MCF 10A (cell line): ENCODE data around the gene PIGBOS1. TPM values are rescaled to one million over a fixed set of nuclear protein-coding genes. Genes with fewer than 3 reads are reported as not detected.
"Not testable (repeated sequence)": the region's sequence is repeated elsewhere in the genome, so short reads cannot be mapped to it uniquely, and the experiment has no call there.

ENCODE experiments used
- BruUV-seq: library from RNA; stranded (reverse); fragments of 400-500 nt; replicated peaks from 2 replicates; lab custom pipeline; 2021; lab: Mats Ljungman, UMichigan
- CTCF ChIA-PET: fragments of 300-600 bp; sonication (Branson Sonifier 250); formaldehyde crosslinking; extraction: SDS; loops from one replicate; lab custom pipeline; 2021; ENCODE audit warnings: antibody characterized with exemption, inconsistent platforms; lab: Yijun Ruan, JAX
- POLR2A ChIA-PET: fragments of 300-600, 350-650 bp; sonication (Branson Sonifier 250); formaldehyde crosslinking; extraction: SDS; loops from one replicate; lab custom pipeline; 2020; ENCODE audit warnings: antibody characterized with exemption, inconsistent platforms; lab: Yijun Ruan, JAX
- DNase-seq: peaks from one replicate; pipeline ENCODE4 v3.0.0-alpha.2; 2018; ENCODE audit not compliant: unreplicated experiment
- H3K27ac Mint-ChIP-seq: one replicate; pipeline ENCODE4 v1.8.0; 2022; ENCODE audit warnings: mild to moderate bottlenecking, low read depth, mixed read lengths; ENCODE audit not compliant: unreplicated experiment
- H3K27me3 Mint-ChIP-seq: one replicate; pipeline ENCODE4 v1.8.0; 2022; ENCODE audit warnings: mixed read lengths; ENCODE audit not compliant: insufficient read depth, unreplicated experiment
- H3K36me3 Mint-ChIP-seq: one replicate; pipeline ENCODE4 v1.8.0; 2022; ENCODE audit warnings: mild to moderate bottlenecking, moderate library complexity, mixed read lengths; ENCODE audit not compliant: insufficient read depth, unreplicated experiment
- H3K4me1 Mint-ChIP-seq: one replicate; pipeline ENCODE4 v1.8.0; 2022; ENCODE audit warnings: mixed read lengths; ENCODE audit not compliant: insufficient read depth, unreplicated experiment
- H3K4me3 Mint-ChIP-seq: one replicate; pipeline ENCODE4 v1.8.0; 2022; ENCODE audit warnings: mild to moderate bottlenecking, moderate library complexity, mixed read lengths; ENCODE audit not compliant: unreplicated experiment
- H3K9me3 Mint-ChIP-seq: one replicate; pipeline ENCODE4 v1.8.0; 2022; ENCODE audit warnings: mixed read lengths; ENCODE audit not compliant: unreplicated experiment
- intact Hi-C: fragments of 100-400 bp; cut with micrococcal nuclease; formaldehyde crosslinking; loops from 2 replicates; pipeline ENCODE4 v1.14.1; 2022
- total RNA-seq: library from RNA; stranded (reverse); gene quantifications from 2 replicates; pipeline ENCODE4 v1.2.3, GENCODE V29; 2022
- TF ChIP-seq, protein P1 (sequence below): fragments of 200-600 bp; IDR thresholded peaks from one replicate; pipeline ENCODE4 v1.8.0; 2022; ENCODE audit warnings: antibody characterized with exemption, mild to moderate bottlenecking; ENCODE audit not compliant: unreplicated experiment

PIGBOS1 gene
- total RNA-seq, 1 experiment from 2014 or later, result 13.9 TPM

DNA sequence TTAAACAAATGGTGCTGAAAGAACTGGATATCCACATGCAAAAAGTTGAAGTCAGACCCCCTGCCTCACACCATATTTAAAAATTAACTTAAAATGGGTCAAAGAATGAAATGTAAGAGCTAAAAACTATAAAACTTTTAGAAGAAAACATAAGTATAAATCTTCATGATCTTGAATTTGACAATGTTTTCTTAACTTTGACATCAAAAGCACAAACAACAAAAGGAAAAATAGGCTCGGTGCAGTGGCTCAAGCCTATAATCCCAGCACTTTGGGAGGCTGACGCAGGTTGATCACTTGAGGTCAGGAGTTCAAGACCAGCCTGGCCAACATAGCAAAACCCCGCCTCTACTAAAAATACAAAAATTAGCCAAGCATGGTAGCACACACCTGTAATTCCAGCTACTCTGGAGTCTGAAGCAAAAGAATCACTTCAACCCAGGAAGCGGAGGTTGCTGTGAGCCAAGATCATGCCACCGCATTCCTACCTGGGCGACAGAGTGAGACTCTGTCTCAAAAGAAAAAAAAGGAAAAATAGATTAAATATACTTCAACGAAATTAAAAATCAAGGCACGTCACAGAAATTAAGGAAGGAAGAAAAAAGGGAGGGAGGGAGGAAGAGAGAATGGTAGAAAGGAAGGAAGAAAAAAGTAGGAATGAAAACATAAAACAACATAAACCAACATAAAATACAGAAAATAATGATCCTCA lies 30.8 kb downstream of the PIGBOS1 start:
- Mint-ChIP-seq H3K27ac (peak overlapping the region; percentile 92), H3K36me3 (no peaks in the 10 kb centered on the region), H3K4me3 (peak overlapping the region; percentile 89), H3K9me3 (no peaks in the 10 kb centered on the region), H3K27me3 (no peaks in the 10 kb centered on the region), H3K4me1 (peaks cover 15% of the 10 kb centered on the region)
- TF ChIP-seq, protein P1, sequence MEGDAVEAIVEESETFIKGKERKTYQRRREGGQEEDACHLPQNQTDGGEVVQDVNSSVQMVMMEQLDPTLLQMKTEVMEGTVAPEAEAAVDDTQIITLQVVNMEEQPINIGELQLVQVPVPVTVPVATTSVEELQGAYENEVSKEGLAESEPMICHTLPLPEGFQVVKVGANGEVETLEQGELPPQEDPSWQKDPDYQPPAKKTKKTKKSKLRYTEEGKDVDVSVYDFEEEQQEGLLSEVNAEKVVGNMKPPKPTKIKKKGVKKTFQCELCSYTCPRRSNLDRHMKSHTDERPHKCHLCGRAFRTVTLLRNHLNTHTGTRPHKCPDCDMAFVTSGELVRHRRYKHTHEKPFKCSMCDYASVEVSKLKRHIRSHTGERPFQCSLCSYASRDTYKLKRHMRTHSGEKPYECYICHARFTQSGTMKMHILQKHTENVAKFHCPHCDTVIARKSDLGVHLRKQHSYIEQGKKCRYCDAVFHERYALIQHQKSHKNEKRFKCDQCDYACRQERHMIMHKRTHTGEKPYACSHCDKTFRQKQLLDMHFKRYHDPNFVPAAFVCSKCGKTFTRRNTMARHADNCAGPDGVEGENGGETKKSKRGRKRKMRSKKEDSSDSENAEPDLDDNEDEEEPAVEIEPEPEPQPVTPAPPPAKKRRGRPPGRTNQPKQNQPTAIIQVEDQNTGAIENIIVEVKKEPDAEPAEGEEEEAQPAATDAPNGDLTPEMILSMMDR, result no peak
- DNase-seq, result no peak
- ChIA-PET CTCF (interaction anchor here (1.0 to 1.5 kb wide), 6 partner anchors 10 to 72 kb away, joined by 3 to 8 read pairs (median 4); no protein-coding TSS in a partner anchor), POLR2A (interaction anchor here (0.7 to 2.6 kb wide), 8 partner anchors 19 to 342 kb away, joined by 3 to 18 read pairs (median 4); partner anchors contain the start of genes CCPG1, PIERCE2, PIGB and PIGBOS1)
- intact Hi-C loops, result no loop called here
- no TSS peak for BruUV-seq

DNA sequence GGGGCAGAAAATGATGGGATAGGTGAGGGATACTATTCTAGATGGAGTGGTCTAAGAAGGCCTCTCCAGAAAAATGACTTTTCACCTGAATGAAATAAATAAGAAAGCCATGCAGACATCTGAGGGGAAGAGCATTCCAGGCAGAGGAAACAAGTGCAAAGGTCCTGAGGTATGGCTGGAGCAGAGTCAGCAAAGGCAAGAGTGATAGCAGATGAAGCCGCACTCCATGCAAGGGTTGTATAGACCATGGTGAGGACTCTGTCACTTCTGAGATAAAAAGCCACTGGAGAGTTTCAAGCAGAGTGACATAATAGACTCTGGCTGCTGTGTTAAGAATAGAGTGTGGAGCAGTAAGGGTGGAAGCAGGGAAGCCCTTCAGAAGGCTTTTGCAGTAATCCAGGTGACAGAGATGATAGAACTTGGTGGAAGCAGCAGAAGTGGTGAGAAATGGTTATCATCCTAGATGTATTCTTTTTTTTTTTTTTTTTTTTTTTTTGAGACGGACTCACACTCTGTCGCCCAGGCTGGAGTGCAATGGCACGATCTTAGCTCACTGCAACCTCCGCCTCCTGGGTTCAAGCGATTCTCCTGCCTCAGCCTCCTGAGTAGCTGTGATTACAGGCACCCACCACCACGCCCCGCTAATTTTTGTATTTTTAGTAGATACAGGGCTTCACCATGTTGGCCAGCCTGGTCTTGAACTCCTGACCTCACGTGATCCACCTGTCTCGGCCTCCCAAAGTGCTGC lies 32.3 kb downstream of the PIGBOS1 start:
- DNase-seq, H3K36me3 Mint-ChIP-seq, intact Hi-C loops, H3K27me3 Mint-ChIP-seq, H3K9me3 Mint-ChIP-seq, BruUV-seq, H3K4me3 Mint-ChIP-seq: not testable (repeated sequence)
- peaks cover 27% of the 10 kb centered on the region for H3K4me1 Mint-ChIP-seq
- ChIA-PET CTCF (interaction anchor here (0.7 kb wide), 2 partner anchors 517 to 1476 kb away, joined by 3 read pairs; no protein-coding TSS in a partner anchor), POLR2A (interaction anchor here (2.3 kb wide), 1 partner anchor 33 kb away, joined by 7 read pairs; the partner anchor contains the start of genes PIGB and PIGBOS1)
- H3K27ac Mint-ChIP-seq, result peak overlapping the region; percentile 83

GRCh38 chr15:55284426-55284825 lies 34.5 kb downstream of the PIGBOS1 start:
- no TSS peak for BruUV-seq
- no peaks in the 10 kb centered on the region for H3K9me3 Mint-ChIP-seq

GRCh38 chr15:55283379-55284147 lies 35.4 kb downstream of the PIGBOS1 start:
- intact Hi-C loops, result no loop called here
- no peak overlapping the region for H3K4me3 Mint-ChIP-seq
- POLR2A ChIA-PET, result interaction anchor here (0.6 to 1.4 kb wide), 3 partner anchors 23 to 31 kb away, joined by 3 to 6 read pairs (median 3); no protein-coding TSS in a partner anchor
- no peak for DNase-seq
- no TSS peak for BruUV-seq
- TF ChIP-seq, protein P1, result no peak
- peaks cover 4% of the 10 kb centered on the region for H3K36me3 Mint-ChIP-seq
- H3K27ac Mint-ChIP-seq, result no peak overlapping the region
- no peaks in the 10 kb centered on the region for H3K9me3 Mint-ChIP-seq
- H3K4me1 Mint-ChIP-seq, result peaks cover 38% of the 10 kb centered on the region
- CTCF ChIA-PET, result interaction anchor here (0.6 to 0.7 kb wide), 2 partner anchors 1283 to 1464 kb away, joined by 4 to 5 read pairs; no protein-coding TSS in a partner anchor
- H3K27me3 Mint-ChIP-seq, result no peaks in the 10 kb centered on the region

More at GRCh38 chr15:55284426-55284825, 34.5 kb downstream of the PIGBOS1 start:
- peaks cover 41% of the 10 kb centered on the region for H3K4me1 Mint-ChIP-seq
- ChIA-PET POLR2A (interaction anchor here (0.7 kb wide), 1 partner anchor 24 kb away, joined by 3 read pairs; no protein-coding TSS in a partner anchor), CTCF (no interaction called here)
- intact Hi-C loops, result no loop called here
- peaks cover 4% of the 10 kb centered on the region for H3K36me3 Mint-ChIP-seq
- TF ChIP-seq, protein P1, result no peak
- H3K27me3 Mint-ChIP-seq, result no peaks in the 10 kb centered on the region
- DNase-seq, result no peak
- H3K27ac Mint-ChIP-seq, result no peak overlapping the region
- H3K4me3 Mint-ChIP-seq, result no peak overlapping the region
